ENCODE data around the gene XRRA1.
"Not testable (repeated sequence)": the region's sequence is repeated elsewhere in the genome, so short reads cannot be mapped to it uniquely, and the experiment has no call there.

Gene XRRA1

DNA sequence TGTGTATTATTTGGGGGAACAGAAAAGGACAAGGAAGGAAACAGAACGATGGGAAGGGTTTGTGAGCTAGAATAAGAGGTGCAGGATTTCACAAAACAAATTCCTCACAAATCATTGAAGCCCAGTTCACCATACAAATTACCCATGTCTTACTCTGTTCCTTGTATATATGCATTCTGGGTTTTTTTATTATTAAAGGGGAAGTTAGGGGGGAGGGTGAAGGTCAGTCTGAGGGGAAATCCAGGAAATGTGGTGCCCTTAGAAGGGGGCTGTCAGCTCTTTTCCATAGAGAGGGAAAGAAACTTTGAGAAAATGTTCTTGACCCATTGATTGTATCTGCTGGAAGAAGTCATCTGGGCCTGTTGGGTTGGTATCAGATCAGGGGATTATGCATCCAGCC, 109.4 kb downstream of the XRRA1 start:
- in situ Hi-C loops (cut with MboI; ENCODE audit: low sequenced_read_pairs) = no loop called here

DNA sequence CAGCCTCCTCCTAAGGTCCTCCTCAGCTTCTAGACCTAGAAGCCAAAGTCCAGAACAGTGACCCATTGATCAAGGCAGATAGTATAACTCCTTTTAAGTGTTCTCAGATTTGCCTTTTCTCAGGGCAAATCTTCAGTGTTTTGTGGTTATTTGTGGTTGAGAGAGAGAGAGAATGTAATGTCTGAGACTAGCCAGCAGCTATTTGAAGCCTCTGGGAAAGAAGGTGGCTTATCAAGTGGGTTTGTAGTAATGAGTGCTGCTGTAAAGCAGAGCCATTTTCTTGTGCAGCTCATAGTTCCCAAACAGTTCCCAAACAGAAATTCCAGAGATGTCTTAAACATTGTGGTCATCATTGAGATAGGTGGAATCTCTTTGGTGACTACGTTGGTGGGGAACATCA, 110.7 kb downstream of the XRRA1 start:
- in situ Hi-C loops (cut with MboI; ENCODE audit: low sequenced_read_pairs) = no loop called here

DNA sequence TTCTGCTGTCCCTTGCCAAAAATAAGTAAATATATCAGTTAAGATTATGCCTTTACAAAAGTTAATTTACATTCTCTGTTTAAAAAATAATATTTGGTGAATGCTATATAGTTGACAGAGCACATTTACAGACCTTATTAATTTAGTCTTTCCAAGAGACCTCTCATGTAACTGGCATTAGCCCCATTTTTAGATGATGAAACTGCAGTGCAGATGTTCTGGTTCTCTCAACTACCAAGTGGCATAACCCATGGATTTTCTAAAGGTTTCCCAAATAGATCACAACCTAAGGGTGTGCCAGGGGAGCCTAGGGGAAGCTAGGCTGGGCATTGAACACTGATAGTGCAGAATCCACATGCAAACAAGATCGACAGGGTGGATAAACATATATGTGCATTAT, 111.7 kb downstream of the XRRA1 start:
- in situ Hi-C loops (cut with MboI; ENCODE audit: low sequenced_read_pairs) = no loop called here

DNA sequence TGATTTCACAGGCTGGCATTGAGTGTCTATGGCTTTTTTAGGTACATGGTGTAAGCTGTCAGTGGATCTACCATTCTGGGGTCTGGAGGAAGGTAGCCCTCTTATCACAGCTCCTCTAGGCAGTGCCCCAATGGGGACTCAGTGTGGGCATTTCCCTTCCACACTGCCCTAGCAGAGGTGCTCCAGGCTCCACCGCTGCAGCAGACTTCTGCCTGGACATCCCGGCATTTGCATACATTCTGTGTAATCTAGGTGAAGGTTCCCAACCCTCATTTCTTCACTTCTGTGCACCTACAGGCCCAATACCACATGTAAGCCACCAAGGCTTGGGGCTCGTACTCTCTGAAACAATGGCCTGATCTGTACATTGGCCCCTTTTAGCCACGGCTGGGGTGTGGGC, 122.0 kb downstream of the XRRA1 start:
- in situ Hi-C loops (cut with MboI; ENCODE audit: low sequenced_read_pairs) = no loop called here

DNA sequence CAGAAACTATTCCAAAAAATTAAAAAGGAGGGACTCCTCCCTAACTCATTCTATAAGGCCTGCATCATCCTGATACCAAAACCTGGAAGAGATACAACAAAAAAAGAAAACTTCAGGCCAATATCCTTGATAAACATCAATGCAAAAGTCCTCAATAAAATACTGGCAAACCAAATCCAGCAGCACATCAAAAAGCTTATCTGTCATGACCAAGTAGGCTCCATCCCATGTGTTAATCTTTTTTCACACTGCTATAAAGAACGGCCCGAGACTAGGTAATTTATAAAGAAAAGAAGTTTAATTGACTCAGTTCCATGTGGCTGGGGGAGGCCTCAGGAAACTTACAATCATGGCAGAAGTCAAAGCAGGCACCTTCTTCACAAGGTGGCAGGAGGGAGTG, 123.3 kb downstream of the XRRA1 start:
- in situ Hi-C loops (cut with MboI; ENCODE audit: low sequenced_read_pairs) = not testable (repeated sequence)

DNA sequence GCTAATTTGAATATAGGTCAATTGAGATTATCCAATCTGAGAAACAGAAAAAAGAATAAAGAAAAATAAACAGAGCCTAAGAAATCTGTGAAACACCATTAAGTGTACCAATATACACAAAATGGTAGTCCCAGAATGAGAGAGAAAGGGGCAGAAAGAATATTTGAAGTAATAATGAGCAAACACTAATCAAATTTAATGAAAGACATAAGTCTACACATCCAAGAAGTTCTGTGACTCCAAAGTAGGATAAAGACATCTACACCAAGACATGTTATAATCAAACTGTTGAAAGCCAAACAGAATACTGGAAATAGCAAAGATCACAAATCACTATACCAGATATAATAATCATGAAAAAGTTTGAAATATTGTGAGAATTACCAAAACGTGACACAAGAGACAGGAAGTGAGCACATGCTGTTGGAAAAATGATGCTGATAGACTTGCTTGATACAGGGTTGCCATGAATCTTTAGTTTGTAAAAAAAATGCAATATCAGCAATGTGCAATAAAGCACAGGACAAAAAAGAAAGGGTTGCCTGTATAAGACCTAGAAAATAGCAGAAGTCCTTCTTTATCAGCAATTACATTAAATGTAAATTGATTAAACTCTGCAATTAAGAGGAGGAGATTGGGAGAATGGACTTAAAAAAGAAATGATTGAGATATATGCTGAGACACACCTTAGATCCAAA, 124.5 kb downstream of the XRRA1 start:
- in situ Hi-C loops (cut with MboI; ENCODE audit: low sequenced_read_pairs) = no loop called here

DNA sequence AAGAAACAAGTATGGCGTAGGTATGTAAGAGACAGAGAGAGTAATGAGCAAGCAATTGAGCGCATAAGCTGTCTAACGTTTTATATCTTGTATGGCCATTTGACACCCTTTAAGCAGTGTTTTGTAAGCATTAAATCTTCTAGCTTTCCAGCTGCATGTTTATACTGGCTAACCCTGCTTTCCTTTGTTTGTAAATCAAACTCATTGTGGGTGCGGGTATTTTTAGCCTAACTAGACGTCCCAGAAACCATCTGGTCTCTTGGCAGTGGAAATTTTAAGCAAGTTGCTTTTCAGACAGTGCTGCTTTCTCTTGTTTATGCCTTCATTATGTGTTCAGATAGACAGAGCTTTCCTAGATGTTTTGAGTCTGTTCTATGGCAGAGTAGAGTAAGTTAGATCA, 126.7 kb downstream of the XRRA1 start:
- in situ Hi-C loops (cut with MboI; ENCODE audit: low sequenced_read_pairs) = no loop called here

DNA sequence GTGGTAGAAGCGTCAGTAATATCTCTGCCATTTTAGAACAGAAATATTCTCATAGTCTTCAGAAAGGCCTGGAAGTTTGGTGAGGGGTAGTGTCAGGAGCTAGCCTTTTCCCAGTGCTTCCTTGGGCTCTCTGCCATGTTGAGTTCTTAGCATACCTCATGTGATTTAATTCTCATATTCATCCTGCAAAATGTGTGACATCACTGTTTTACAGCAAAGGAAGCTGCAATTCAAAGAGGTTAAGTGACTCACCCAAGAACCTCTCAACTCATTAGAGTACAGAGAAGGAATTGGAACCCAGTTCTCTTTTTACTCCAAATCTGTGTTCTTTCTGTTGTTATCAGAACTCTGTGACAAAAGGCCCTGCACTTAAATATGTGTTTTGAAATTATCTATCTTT, 128.1 kb downstream of the XRRA1 start:
- in situ Hi-C loops (cut with MboI; ENCODE audit: low sequenced_read_pairs) = no loop called here

DNA sequence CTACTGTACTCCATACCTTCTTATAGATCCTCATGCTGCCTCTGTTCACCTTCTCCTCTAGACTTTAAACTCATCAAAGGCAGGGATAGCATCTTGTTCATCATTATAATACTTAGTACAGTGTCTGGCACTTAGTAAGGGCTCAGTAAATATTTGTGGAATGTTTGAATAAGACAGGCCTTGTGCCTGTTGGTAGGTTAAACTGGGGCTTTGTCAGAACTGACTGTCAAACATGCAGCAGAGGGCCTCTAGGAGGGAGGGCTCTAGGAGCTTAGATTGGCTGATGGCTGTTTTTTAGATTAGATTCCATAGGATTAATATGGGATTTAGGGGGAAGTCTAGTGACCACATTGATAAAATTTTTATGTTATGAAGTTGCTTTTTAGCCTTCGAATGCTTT, 129.5 kb downstream of the XRRA1 start:
- in situ Hi-C loops (cut with MboI; ENCODE audit: low sequenced_read_pairs) = no loop called here

DNA sequence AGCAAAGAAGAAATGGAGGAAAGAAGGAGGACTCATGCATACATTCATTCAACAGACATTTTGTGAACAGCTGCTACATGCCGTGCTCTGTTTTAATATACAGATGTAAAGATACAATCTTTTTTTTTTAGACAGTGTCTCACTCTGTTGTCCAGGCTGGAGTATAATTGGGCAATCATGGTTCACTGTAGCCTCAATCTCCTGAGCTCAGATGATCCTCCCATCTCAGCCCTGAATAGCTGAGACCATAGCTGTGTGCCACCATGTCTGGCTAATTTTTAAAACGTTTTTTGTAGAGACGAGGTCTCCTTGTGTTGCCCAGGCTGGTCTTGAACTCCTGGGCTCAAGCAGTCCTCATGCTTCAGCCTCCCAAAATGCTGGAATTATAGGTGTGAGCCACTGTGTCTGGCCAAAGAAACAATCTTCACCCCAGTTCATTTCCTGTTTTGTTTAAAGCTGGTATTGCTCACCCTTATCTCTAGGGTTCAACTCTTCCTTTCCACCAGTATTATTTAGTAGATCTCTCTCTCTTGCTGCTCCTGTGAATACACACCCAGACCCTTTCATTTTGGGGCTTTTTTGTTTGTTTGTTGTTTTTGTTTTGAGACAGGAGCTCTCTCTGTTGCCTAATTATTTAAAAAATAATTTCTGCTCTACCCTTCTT, 130.5 kb downstream of the XRRA1 start:
- in situ Hi-C loops (cut with MboI; ENCODE audit: low sequenced_read_pairs) = no loop called here

- in situ Hi-C loops (cut with MboI; ENCODE audit: low sequenced_read_pairs) = no loop called here
Observed at GRCh38 chr11:74816664-74817063, 132.2 kb downstream of the XRRA1 start.

- in situ Hi-C loops (cut with MboI; ENCODE audit: low sequenced_read_pairs) = no loop called here
Observed at GRCh38 chr11:74815966-74816365, 132.9 kb downstream of the XRRA1 start.

GRCh38 chr11:74809801-74810200, 139.1 kb downstream of the XRRA1 start:
- in situ Hi-C loops (cut with MboI; ENCODE audit: low sequenced_read_pairs) = no loop called here

GRCh38 chr11:74806267-74806666, 142.6 kb downstream of the XRRA1 start:
- in situ Hi-C loops (cut with MboI; ENCODE audit: low sequenced_read_pairs) = no loop called here

DNA sequence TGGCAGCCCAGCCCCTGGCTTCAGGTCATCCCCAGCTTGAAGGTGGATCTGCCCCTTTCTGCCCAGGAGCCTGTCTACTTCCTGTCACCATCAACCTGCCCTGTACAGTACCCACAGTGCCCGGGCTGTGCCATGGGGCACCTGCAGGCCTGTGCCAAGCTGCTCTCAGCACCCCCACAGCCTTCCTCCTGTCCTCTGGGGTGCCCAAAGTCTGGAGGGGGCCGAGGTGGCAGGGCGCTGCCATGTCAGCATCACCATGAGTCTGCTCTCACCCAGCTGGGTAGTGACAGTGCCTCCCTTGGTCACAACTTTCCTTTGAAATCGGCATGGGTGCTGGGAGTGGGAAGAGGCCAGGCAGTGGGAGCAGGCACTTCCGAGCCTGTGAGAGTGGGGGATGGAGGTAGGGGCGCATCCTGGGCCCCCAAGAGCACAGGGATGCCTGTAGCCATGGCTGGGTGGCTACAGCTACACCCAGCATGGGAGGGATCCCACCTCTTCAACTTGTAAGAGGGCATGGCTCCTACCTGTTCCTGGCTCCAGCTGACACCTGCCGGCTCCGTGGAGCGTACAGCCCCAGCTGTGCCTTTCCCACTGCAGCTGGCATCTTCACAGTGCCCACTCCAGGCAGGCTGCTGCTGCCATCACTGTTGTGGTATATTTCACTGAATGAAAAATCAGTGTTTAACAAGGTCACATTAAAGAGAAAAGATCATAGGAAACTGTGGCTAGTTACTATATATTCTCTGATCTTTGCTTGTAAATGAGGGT, 157.4 kb downstream of the XRRA1 start:
- in situ Hi-C loops (cut with MboI; ENCODE audit: low sequenced_read_pairs) = no loop called here

All from hTERT RPE-1 (cell line).